ENCODE results near the gene ZNF516.

The ZNF516 gene

DNA sequence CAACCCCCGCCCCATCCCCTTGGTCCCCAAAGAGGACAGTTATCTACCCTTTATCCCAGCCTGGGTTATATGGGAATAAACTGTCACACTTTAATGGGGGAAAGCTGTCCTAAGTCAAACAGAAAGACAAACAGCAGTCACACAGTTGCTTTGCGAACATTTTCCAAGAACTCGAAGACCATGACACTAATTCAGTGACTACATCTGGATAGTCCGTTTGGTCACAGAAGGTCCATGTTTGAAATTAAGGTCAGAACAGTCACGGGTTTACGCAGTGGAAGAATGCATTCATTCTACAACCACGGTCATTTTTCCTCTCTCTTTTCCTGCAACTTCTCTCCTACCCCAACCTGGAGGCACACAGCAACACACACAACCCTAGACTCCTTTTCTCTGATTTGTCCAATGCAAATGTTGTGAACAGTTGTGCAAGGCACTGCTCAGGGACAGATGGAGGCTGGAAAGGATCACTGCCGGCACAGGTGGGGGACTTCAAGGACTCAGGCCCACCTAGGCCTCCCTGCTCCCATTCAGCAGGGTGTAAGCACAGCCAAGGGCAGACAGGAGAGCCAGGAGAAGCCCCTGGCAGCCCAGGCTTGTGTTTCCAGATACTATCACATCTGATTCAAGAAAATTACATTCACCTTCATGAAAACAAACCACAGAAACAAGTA is 39.9 kb downstream of the ZNF516 start:
- no peak for DNase-seq

- DNase-seq: no peak
Observed at GRCh38 chr18:76454418-76454817, 40.6 kb downstream of the ZNF516 start.

- DNase-seq: no peak
Observed at GRCh38 chr18:76453932-76454331, 41.1 kb downstream of the ZNF516 start.

GRCh38 chr18:76453057-76453561 is 41.9 kb downstream of the ZNF516 start:
- DNase-seq: no peak

DNA sequence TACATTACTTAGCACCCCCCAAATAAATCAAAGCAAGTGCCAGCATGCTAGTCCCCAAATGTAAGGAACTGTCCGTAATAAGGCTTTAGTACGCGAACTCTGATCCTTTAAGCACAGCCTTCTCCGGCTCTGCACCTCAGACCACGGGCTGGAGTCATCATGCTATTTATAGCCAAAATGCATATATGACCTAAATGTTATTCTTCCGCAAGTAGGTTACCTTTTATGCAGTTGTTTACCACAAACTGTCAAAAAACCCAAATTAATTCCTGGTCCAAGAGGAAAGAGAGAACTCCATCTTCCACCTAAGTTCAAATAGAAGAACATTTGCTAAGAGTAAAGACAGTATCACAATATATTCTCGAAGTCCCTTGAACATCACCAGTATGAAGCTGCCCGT is 42.7 kb downstream of the ZNF516 start:
- DNase-seq: no peak

- no peak for DNase-seq
Observed at GRCh38 chr18:76451396-76452331, 43.4 kb downstream of the ZNF516 start.

- no peak for DNase-seq
Observed at GRCh38 chr18:76450452-76451395, 44.3 kb downstream of the ZNF516 start.

DNA sequence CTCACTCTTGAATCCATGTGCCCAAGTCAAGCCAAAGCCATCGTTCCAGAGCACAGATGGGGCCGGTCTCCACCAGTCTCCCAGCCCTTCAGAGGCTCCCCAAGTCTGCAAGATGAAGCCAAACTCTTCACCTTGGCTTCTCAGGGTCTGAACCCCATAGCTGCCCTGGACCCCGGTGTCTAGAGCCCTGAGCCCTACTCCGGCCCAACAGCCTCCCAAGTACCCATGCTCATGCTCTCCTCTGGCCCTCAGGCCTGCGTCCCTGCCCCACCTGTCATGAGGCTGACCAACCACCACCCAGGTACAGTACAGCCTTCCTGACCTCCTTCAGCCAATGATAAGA is 46.0 kb downstream of the ZNF516 start:
- DNase-seq: no peak

- DNase-seq: no peak
Observed at GRCh38 chr18:76448256-76449110, 46.6 kb downstream of the ZNF516 start.

DNA sequence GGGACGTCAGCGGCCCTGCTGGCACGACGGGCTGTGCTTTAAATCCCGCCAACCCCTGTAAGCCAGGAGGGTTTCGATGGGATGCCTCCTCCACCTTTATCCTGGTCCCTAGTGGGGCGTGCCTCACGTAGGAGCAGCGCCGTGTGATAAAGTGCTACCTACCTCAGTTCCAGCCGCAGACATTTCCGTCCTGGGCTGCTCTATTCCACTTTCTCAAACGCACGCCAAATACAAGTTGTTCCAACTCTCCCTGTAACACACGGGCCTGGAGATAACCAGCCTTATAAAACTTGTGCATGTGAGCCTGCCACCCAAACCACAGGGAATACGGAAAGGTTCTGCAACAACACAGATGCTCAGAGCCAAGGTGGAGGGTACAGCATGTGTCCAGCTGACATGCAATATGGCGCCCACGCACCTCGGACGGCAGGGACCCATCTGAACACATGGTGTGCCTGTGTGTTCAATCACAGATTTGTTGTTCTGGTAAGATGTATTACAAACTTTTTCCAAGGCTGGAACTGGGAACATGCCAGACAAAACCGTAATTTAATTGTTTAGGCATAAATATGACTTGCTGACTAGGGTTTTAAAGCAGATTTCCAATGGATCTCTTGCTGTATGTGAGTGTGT is 47.7 kb downstream of the ZNF516 start:
- no peak for DNase-seq

DNA sequence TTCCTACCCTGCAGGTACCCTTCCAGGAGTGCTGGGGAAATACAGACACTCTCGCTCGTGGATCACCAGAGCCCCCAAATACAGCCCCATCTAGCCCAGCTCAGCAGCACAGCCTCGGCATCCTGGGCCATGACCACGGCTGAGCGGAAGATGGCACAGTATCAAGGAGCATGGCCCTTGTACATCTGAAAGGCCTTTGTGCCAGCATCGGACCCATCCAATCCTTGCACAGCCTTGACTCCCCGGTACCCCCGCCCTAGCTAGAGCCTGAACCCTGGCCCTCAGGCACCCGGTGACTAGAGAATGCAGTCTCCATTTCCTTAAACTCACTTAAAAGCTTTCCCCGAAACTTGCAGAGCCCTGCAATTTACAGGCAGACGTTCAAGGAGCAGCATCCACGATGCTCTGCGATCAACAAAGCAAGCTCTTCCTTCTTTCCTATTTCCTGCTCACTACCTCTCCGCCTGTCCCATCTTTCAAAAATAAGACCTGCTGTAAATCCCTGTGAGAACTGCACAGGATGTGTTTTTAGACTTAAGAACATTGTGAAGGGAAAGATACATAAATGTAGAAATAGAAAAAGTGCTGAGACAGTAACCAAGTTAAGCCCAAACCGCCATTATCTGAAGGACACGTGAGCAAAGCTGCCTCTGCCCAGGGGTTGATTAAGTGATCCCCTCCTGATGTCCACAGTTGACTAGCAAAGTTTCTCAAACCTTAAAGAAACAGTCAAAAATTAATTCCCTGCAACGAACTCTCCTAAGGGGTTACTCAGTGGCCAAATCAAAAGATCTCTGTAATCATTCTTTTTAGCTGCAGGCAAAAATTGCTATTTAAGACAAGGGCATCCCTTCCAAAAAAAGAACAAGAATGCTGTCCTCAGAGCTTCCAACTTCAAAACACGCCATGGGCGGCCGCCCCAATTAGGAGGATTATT is 48.5 kb downstream of the ZNF516 start:
- DNase-seq: no peak

- DNase-seq: no peak
Observed at GRCh38 chr18:76445741-76446232, 49.3 kb downstream of the ZNF516 start.

DNA sequence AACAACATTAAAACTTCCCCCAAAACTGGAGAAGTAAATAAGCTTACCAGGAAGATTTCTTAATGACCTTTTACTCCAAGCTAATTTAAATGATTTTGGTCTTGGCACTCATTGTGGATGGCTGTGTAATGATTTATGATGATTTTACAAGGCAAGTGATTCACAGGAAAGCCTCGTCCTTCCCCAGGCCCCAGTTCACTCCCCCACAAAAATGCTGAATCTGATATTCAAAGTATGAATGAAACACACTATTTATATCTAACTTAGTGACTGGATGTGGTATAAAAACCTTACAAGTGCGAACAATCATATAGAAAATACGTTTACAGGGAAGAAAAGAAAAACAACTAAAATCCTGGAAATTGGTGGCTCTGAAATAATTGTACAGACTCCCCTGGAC is 49.8 kb downstream of the ZNF516 start:
- DNase-seq: no peak

- DNase-seq: no peak
Observed at GRCh38 chr18:76444446-76445105, 50.5 kb downstream of the ZNF516 start.

DNA sequence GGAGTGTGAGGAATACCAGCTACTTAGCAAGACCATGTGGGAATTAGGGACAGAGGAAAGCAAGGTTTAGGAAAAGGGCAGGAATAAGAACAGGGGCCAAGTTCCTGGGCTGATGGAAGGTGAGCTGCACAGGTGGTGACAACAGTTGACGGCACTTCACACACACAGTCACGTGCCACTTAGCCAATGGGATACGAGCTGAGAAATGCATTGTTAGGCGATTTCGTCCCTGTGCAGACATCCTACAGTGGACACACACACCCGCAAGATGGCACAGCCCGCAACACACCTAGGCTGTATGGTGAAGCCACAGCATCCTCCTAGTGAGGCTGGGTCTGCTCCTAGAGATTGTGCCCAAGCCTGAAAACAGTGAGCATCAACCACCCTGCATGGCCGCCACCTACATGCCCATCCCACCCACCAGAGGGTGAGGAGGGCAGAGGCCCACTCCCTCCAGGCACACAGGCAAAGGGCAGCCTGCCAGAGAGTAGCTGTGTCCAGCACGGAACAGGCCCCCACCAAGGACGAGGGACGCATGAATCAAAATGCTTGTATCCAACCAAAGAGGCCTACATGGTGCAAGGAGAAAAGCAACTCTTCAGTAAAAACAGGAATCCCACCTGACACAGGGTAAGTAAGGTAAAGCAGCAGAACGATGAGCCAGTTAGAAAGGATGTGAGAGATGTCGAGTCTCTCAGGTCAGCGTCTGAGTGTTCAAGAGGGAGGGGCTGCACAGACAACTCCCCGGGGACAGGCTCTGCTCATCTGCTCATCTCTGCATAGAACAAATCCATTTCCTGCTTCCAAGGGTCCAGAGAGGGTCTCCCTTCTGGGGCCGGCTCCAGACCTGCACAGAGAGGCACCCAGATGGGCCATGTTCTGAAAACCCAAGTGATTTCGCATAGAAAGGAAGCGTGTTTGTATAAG is 51.3 kb downstream of the ZNF516 start:
- no peak for DNase-seq

DNA sequence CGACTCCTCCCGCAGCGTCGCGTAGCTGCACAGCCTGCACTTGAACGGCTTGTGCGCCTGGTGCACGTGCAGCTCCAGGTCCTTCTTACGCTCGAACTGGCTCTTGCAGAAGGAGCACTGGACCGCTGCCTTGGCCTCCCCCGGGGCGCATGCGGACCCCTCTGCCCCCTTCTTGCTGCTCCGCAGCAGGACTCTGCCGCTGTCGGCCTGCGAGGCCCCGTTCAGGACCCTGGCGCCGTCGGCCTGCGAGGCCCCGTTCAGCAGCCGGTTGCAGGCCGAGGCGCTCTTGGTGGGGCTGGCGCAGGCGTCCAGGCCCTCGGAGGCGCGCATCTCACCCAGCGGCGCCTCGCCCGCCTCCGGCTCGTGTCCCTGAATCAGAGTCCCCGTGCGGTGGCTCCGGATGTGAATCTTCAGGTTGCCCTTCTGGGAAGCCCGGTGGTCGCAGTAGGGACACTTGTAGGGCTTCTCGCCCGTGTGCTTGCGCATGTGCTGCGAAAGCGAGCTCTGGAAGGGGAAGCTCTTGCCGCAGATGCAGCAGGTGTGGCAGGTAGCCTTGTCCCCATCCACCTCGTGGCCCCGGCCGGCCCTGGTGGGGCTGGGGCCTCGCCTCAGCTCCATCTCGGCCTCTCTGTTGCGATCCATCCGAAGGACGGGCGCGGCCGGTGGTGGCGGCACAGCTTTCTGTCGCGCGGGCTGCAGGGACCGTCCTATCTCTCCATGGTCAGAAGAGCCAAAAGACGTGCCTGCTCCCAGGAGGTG is 52.5 kb downstream of the ZNF516 start:
- DNase-seq: no peak

- no peak for DNase-seq
Observed at GRCh38 chr18:76441668-76442412, 53.2 kb downstream of the ZNF516 start.

All from activated effector memory CD4-positive, alpha-beta T cell treated with Interleukin-2 at 50 U/mL for 16 hours (primary cell).